ENCODE results near the gene LPCAT1. TPM values are rescaled to one million over a fixed set of nuclear protein-coding genes. Genes with fewer than 3 reads are reported as not detected.
A peak's percentile ranks its signal among the peaks of the same experiment; 100 is the strongest.

The LPCAT1 gene
- total and polyA plus RNA-seq, 2 of the 13 experiments (the other 11 are each of a cell fraction or from before 2014, with no cell fraction given), result 29.8 to 90.6 TPM

DNA sequence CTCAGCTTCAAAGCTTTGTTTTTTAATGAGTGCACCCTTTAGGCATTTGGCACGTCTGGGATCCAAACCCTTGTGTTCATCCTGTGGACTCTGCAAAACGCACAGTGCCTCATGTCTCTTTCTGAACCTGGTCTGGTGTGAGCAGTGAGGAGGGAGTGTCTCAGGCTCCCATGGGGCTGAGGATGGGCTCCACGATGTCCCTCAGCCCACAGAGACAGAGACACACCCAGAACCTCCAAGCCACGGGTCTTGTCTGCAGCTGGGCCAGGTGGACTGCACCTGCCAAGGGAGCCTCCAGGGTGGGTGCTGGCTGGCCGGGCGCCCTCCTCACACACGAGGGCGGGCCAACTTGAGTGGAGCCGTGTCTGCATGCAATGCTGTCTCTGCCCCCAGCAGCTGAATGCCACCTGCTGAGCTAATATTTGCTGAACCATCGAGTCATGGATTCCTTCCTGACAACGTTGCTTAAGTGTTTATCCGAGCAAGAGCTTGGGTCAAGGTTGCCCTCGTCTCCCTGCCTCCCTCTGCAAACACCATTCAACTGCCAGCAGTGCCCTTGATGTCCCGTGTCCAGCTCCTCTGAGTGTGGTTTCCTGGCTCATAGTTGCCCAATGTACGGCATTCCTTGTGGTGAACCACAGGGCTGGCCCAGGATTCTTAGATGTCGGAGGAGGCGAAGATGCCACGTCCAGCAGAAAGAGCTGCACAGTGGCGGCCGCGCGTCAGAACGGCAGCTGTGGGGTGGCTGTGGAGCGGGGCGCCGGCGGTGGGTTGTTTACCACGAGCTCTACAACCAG lies 31.4 kb upstream of the LPCAT1 start (continued):
- TF ChIP-seq SIN3A (IDR thresholded peaks at IDR 0.05; ENCODE audit: borderline replicate concordance, low read depth, low read length) (no peak), ZBTB3 (CRISPR knock-in tag; IDR thresholded peaks at IDR 0.05; ENCODE audit: borderline replicate concordance, low read depth) (no peak), RAD21 (CRISPR knock-in tag; IDR thresholded peaks at IDR 0.05) (no peak), YEATS4 (CRISPR knock-in tag; IDR thresholded peaks at IDR 0.05; ENCODE audit: borderline replicate concordance) (peak; percentile 73; the same call in 1 of the 2 replicates), ZNF3 (CRISPR knock-in tag; IDR thresholded peaks at IDR 0.05) (no peak), HHEX (CRISPR knock-in tag; IDR thresholded peaks at IDR 0.05) (peak; percentile 82), ZNF382 (CRISPR knock-in tag; IDR thresholded peaks at IDR 0.05; ENCODE audit: borderline replicate concordance) (no peak), TSC22D2 (CRISPR knock-in tag; IDR thresholded peaks at IDR 0.05; ENCODE audit: borderline replicate concordance) (no peak), THAP11 (CRISPR knock-in tag; IDR thresholded peaks at IDR 0.05) (peak; percentile 76), DNMT3B (CRISPR knock-in tag; conservative IDR thresholded peaks at IDR 0.05) (peak; percentile 62; the same call in 1 of the 2 replicates), ISX (CRISPR knock-in tag; conservative IDR thresholded peaks at IDR 0.05) (no peak), MAZ (IDR thresholded peaks at IDR 0.05; ENCODE audit: borderline replicate concordance, low read depth, low read length) (0 out of 2 replicates have a peak, but pooled peaks have one; percentile 46), MAZ (CRISPR knock-in tag; IDR thresholded peaks at IDR 0.05; ENCODE audit: low read depth) (peak; percentile 89), PHF20 (CRISPR knock-in tag; IDR thresholded peaks at IDR 0.05) (0 out of 2 replicates have a peak, but pooled peaks have one; percentile 48)
- TF ChIP-seq, protein P1, sequence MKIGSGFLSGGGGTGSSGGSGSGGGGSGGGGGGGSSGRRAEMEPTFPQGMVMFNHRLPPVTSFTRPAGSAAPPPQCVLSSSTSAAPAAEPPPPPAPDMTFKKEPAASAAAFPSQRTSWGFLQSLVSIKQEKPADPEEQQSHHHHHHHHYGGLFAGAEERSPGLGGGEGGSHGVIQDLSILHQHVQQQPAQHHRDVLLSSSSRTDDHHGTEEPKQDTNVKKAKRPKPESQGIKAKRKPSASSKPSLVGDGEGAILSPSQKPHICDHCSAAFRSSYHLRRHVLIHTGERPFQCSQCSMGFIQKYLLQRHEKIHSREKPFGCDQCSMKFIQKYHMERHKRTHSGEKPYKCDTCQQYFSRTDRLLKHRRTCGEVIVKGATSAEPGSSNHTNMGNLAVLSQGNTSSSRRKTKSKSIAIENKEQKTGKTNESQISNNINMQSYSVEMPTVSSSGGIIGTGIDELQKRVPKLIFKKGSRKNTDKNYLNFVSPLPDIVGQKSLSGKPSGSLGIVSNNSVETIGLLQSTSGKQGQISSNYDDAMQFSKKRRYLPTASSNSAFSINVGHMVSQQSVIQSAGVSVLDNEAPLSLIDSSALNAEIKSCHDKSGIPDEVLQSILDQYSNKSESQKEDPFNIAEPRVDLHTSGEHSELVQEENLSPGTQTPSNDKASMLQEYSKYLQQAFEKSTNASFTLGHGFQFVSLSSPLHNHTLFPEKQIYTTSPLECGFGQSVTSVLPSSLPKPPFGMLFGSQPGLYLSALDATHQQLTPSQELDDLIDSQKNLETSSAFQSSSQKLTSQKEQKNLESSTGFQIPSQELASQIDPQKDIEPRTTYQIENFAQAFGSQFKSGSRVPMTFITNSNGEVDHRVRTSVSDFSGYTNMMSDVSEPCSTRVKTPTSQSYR (CRISPR knock-in tag; IDR thresholded peaks at IDR 0.05; ENCODE audit: borderline replicate concordance), result peak; percentile 91; the same call in 1 of the 2 replicates
- TF ChIP-seq, protein P2, sequence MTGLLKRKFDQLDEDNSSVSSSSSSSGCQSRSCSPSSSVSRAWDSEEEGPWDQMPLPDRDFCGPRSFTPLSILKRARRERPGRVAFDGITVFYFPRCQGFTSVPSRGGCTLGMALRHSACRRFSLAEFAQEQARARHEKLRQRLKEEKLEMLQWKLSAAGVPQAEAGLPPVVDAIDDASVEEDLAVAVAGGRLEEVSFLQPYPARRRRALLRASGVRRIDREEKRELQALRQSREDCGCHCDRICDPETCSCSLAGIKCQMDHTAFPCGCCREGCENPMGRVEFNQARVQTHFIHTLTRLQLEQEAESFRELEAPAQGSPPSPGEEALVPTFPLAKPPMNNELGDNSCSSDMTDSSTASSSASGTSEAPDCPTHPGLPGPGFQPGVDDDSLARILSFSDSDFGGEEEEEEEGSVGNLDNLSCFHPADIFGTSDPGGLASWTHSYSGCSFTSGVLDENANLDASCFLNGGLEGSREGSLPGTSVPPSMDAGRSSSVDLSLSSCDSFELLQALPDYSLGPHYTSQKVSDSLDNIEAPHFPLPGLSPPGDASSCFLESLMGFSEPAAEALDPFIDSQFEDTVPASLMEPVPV (CRISPR knock-in tag; IDR thresholded peaks at IDR 0.05), result peak; percentile 80
- TF ChIP-seq, protein P3, sequence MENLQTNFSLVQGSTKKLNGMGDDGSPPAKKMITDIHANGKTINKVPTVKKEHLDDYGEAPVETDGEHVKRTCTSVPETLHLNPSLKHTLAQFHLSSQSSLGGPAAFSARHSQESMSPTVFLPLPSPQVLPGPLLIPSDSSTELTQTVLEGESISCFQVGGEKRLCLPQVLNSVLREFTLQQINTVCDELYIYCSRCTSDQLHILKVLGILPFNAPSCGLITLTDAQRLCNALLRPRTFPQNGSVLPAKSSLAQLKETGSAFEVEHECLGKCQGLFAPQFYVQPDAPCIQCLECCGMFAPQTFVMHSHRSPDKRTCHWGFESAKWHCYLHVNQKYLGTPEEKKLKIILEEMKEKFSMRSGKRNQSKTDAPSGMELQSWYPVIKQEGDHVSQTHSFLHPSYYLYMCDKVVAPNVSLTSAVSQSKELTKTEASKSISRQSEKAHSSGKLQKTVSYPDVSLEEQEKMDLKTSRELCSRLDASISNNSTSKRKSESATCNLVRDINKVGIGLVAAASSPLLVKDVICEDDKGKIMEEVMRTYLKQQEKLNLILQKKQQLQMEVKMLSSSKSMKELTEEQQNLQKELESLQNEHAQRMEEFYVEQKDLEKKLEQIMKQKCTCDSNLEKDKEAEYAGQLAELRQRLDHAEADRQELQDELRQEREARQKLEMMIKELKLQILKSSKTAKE (CRISPR knock-in tag; IDR thresholded peaks at IDR 0.05; ENCODE audit: borderline replicate concordance), result peak; percentile 94
- TF ChIP-seq, protein P4, sequence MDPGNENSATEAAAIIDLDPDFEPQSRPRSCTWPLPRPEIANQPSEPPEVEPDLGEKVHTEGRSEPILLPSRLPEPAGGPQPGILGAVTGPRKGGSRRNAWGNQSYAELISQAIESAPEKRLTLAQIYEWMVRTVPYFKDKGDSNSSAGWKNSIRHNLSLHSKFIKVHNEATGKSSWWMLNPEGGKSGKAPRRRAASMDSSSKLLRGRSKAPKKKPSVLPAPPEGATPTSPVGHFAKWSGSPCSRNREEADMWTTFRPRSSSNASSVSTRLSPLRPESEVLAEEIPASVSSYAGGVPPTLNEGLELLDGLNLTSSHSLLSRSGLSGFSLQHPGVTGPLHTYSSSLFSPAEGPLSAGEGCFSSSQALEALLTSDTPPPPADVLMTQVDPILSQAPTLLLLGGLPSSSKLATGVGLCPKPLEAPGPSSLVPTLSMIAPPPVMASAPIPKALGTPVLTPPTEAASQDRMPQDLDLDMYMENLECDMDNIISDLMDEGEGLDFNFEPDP (CRISPR knock-in tag; conservative IDR thresholded peaks at IDR 0.05), result no peak
- TF ChIP-seq, protein P5, sequence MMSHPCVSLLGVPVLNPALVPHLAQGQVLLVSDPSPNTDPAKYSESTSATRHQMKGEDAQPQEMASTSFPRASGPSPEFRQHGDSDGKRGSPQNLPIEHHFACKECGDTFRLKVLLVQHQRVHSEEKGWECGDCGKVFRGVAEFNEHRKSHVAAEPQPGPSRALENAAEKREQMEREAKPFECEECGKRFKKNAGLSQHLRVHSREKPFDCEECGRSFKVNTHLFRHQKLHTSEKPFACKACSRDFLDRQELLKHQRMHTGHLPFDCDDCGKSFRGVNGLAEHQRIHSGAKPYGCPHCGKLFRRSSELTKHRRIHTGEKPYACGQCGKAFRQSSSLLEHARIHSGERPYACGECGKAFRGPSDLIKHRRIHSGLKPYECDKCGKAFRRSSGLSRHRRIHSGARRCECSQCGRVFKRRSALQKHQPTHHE (CRISPR knock-in tag; IDR thresholded peaks at IDR 0.05; ENCODE audit: borderline replicate concordance), result peak; percentile 96; the same call in 1 of the 2 replicates

Data from HepG2 (cell line).